Fibroblast of lung (primary cell): ENCODE data around the gene MRTFA. TPM values are rescaled to one million over a fixed set of nuclear protein-coding genes. Genes with fewer than 3 reads are reported as not detected.
A peak's percentile ranks its signal among the peaks of the same experiment; 100 is the strongest.

Experiments
- DNase-seq, 2 donors: peaks; one replicate each; pipeline versions ENCODE4 v3.0.0 to v3.0.0-alpha.2; 2010; ENCODE audit warnings: low read depth in 2 of 2
- H2AFZ ChIP-seq: 2 replicates; pipeline ENCODE4 v1.5.1; 2012; ENCODE audit warnings: low read length, control low read depth, inconsistent platforms
- H3K27ac ChIP-seq: 2 replicates; pipeline ENCODE4 v1.5.1; 2011; ENCODE audit warnings: low read length, control low read depth; ENCODE audit not compliant: insufficient read depth
- H3K27me3 ChIP-seq: 2 replicates; pipeline ENCODE4 v1.5.1; 2011; ENCODE audit warnings: mild to moderate bottlenecking, low read length; ENCODE audit not compliant: control insufficient read depth, insufficient read depth
- H3K36me3 ChIP-seq: 2 replicates; pipeline ENCODE4 v1.5.1; 2011; ENCODE audit warnings: low read length; ENCODE audit not compliant: control insufficient read depth, insufficient read depth
- H3K4me1 ChIP-seq: 2 replicates; pipeline ENCODE4 v1.5.1; 2011; ENCODE audit warnings: low read length; ENCODE audit not compliant: control insufficient read depth, insufficient read depth; ENCODE audit errors: extremely low read depth
- H3K4me2 ChIP-seq: 2 replicates; pipeline ENCODE4 v1.5.1; 2011; ENCODE audit warnings: low read length, control low read depth; ENCODE audit not compliant: insufficient read depth; ENCODE audit errors: extremely low read depth
- H3K4me3 ChIP-seq, 4 experiments: fragments of 200-600 bp in 1 of 4; sonication (generic) in 1 of 4; replicated peaks in 1 of 4; 2 replicates each; pipeline ENCODE4 v1.5.1; 2011 to 2016; ENCODE audit warnings: low read length in 4 of 4, low read depth in 3 of 4, mild to moderate bottlenecking in 3 of 4, control low read depth in 2 of 4, inconsistent platforms in 1 of 4, mixed read lengths in 1 of 4; ENCODE audit not compliant: insufficient read depth in 1 of 4; ENCODE audit errors: control extremely low read depth in 1 of 4
- H3K79me2 ChIP-seq: 2 replicates; pipeline ENCODE4 v1.5.1; 2012; ENCODE audit warnings: mild to moderate bottlenecking, low read length, inconsistent platforms; ENCODE audit not compliant: control insufficient read depth, insufficient read depth
- H3K9ac ChIP-seq: 2 replicates; pipeline ENCODE4 v1.5.1; 2011; ENCODE audit warnings: mild to moderate bottlenecking, low read length, control low read depth; ENCODE audit not compliant: insufficient read depth
- H3K9me3 ChIP-seq: 2 replicates; pipeline ENCODE4 v1.5.1; 2012; ENCODE audit warnings: low read depth, low read length; ENCODE audit not compliant: control insufficient read depth, insufficient read depth
- H4K20me1 ChIP-seq: 2 replicates; pipeline ENCODE4 v1.5.1; 2011; ENCODE audit warnings: low read length; ENCODE audit not compliant: control insufficient read depth, insufficient read depth; ENCODE audit errors: extremely low read depth
- CTCF ChIP-seq, 2 donors: IDR thresholded peaks in 1 of 2; conservative IDR thresholded peaks in 1 of 2; 1 replicate in 1 of 2; 2 replicates in 1 of 2; pipeline ENCODE4 v1.5.1; 2011 to 2012; ENCODE audit warnings: low read length in 2 of 2, control low read depth in 1 of 2, inconsistent platforms in 1 of 2, low read depth in 1 of 2, mild to moderate bottlenecking in 1 of 2
- EZH2 ChIP-seq: IDR thresholded peaks from 2 replicates; pipeline ENCODE4 v1.5.1; 2012; ENCODE audit warnings: low read length, control low read depth, mild to moderate bottlenecking; ENCODE audit errors: missing control alignments
- polyA plus RNA-seq, 2 donors: library from polyadenylated mRNA; depleted of rRNA in 1 of 2; stranded (reverse) in 1 of 2; unstranded in 1 of 2; fragments of >200 nt; gene quantifications; 2 replicates each; pipeline ENCODE4 v1.2.1, GENCODE V29; 2011 to 2012; ENCODE audit warnings: missing spikeins in 1 of 2
- total RNA-seq: library from RNA; depleted of rRNA; stranded (reverse); fragments of >200 nt; gene quantifications from 2 replicates; pipeline ENCODE4 v1.2.1, GENCODE V29; 2014

Gene MRTFA
- total and polyA plus RNA-seq, 2 donors (not counting 1 experiment from before 2014, with no cell fraction given) = 7.6 to 23.0 TPM

DNA sequence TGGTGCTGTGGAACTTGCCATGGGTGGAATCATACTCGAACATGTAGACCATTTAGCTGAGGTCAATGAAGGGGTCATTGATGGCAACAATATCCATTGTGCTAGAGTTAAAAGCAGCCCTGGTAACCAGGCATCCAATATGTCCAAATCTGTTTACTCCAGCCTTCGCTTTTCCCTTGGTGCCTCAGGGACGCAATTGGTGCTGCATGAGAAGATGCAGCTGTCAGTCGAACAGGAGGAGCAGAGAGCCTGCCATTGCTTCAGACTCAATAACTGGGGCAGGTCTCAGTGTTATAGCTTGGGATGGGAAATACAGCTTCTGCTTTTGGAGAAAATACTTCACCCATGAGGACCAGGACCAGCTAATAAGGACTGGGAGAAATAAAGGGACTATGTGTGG lies 37.8 kb upstream of the MRTFA start:
- Histone ChIP-seq H3K27me3 (no peaks in the 10 kb centered on the region), H3K9ac (no peak overlapping the region), H3K4me1 (peaks cover 7% of the 10 kb centered on the region), H3K4me3 (no peak overlapping the region), H3K36me3 (no peaks in the 10 kb centered on the region), H3K79me2 (no peaks in the 10 kb centered on the region), H2AFZ (no peak overlapping the region), H3K9me3 (no peaks in the 10 kb centered on the region), H3K4me2 (no peak overlapping the region), H3K27ac (no peak overlapping the region), H4K20me1 (no peaks in the 10 kb centered on the region)
- DNase-seq = peak in 1 of 2 donors; percentile 60
- TF ChIP-seq EZH2 = no peak
- no peak for TF ChIP-seq CTCF (conservative IDR thresholded peaks at IDR 0.05 in 1 of 2, IDR thresholded peaks at IDR 0.05 in 1 of 2; ENCODE audit: low read depth in 1 of 2, low read length in 2 of 2)

DNA sequence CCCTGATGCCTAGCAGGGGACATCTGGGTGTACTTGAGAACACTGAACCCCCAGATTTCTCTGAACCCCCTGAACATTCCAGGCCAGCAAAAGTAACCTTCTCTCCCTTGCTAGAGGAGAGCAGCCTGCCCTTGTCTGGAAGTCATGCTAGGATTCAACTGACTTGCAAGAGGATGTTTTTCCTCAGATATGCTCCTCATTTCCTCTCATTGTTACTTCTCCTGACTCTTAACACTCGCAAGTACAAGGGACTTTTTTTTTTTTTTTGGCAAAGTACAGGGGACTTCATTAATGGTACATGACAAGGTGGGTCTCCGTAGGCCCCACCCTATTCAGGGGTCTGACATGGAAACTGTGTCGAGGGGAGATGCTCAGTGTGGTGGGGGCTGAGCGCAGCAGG lies 36.5 kb upstream of the MRTFA start:
- H3K4me2 ChIP-seq = no peak overlapping the region
- H3K27me3 ChIP-seq = no peaks in the 10 kb centered on the region
- H3K4me1 ChIP-seq = peaks cover 2% of the 10 kb centered on the region
- TF ChIP-seq CTCF (conservative IDR thresholded peaks at IDR 0.05 in 1 of 2, IDR thresholded peaks at IDR 0.05 in 1 of 2; ENCODE audit: low read depth in 1 of 2, low read length in 2 of 2) = no peak
- TF ChIP-seq EZH2 = no peak
- no peak overlapping the region for H2AFZ ChIP-seq
- H4K20me1 ChIP-seq = no peaks in the 10 kb centered on the region
- H3K36me3 ChIP-seq = no peaks in the 10 kb centered on the region
- DNase-seq = no peak
- no peak overlapping the region for H3K4me3 ChIP-seq
- no peaks in the 10 kb centered on the region for H3K9me3 ChIP-seq
- no peaks in the 10 kb centered on the region for H3K79me2 ChIP-seq
- H3K27ac ChIP-seq = no peak overlapping the region
- no peak overlapping the region for H3K9ac ChIP-seq

DNA sequence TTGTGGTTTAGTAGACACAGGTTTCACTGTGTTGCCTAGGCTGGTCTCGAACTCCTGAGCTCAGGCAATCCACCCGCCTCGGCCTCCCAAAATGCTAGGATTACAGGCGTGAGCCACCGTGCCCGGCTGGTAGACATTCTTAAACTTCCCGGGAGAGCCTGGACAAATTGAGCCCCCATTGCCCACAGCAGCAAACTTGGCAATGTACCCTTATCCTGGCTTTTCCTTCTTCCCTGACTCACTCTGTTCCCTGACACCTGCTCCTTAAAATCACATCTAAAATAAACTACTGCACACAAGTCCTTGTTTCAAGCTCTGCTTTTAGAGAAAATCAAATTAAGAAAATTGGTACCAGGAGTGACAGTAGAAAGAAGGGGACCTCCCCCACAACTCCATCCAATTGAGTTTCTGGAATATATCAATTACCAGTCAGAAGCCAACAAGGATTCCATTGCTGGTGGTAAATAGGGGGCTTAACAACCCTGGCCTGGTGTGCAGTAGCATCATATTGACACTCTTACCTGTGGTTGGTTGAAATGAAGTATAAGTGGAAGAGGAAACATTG lies 35.4 kb upstream of the MRTFA start:
- Histone ChIP-seq H3K4me3 (no peak overlapping the region), H3K27me3 (no peaks in the 10 kb centered on the region), H3K36me3 (no peaks in the 10 kb centered on the region), H2AFZ (no peak overlapping the region), H3K4me2 (no peak overlapping the region), H3K27ac (no peak overlapping the region), H4K20me1 (no peaks in the 10 kb centered on the region), H3K9me3 (no peaks in the 10 kb centered on the region), H3K9ac (no peak overlapping the region), H3K79me2 (no peaks in the 10 kb centered on the region), H3K4me1 (peaks cover 2% of the 10 kb centered on the region)
- no peak for DNase-seq
- TF ChIP-seq CTCF (conservative IDR thresholded peaks at IDR 0.05 in 1 of 2, IDR thresholded peaks at IDR 0.05 in 1 of 2; ENCODE audit: low read depth in 1 of 2, low read length in 2 of 2) (no peak), EZH2 (no peak)
